CD14-positive monocyte (primary cell): Measurements from ENCODE around the gene FLOT1. TPM values are rescaled to one million over a fixed set of nuclear protein-coding genes. Genes with fewer than 3 reads are reported as not detected.

Experiments
- DNase-seq, 3 donors: peaks; one replicate each; pipeline ENCODE4 v3.0.0-alpha.2; 2011 to 2022
- H2AFZ ChIP-seq: 2 replicates; pipeline ENCODE4 v1.6.0; 2012; ENCODE audit warnings: mild to moderate bottlenecking, low read depth, low read length, inconsistent platforms; ENCODE audit not compliant: insufficient read depth, poor library complexity, severe bottlenecking
- H3K27ac ChIP-seq, 2 donors: 1 replicate in 1 of 2; 2 replicates in 1 of 2; pipeline ENCODE4 v1.5.1; 2012 to 2013; ENCODE audit warnings: low read length in 2 of 2, control low read depth in 1 of 2, inconsistent platforms in 1 of 2, low read depth in 1 of 2, mild to moderate bottlenecking in 1 of 2
- H3K27me3 ChIP-seq, 2 donors: one replicate each; pipeline versions ENCODE4 v1.6.0 to v1.6.1; 2011 to 2013; ENCODE audit warnings: low read length in 2 of 2; ENCODE audit not compliant: control insufficient read depth in 2 of 2, insufficient read depth in 2 of 2
- H3K36me3 ChIP-seq, 2 donors: replicated peaks in 1 of 2; 1 replicate in 1 of 2; 2 replicates in 1 of 2; pipeline versions ENCODE4 v1.5.1 to v1.6.1; 2012 to 2013; ENCODE audit warnings: low read length in 2 of 2, control low read depth in 1 of 2, inconsistent platforms in 1 of 2, mild to moderate bottlenecking in 1 of 2; ENCODE audit not compliant: insufficient read depth in 2 of 2, control insufficient read depth in 1 of 2
- H3K4me1 ChIP-seq, 2 donors: 1 replicate in 1 of 2; 2 replicates in 1 of 2; pipeline versions ENCODE4 v1.5.1 to v1.6.1; 2012 to 2013; ENCODE audit warnings: low read length in 2 of 2, control low read depth in 1 of 2, inconsistent platforms in 1 of 2, mild to moderate bottlenecking in 1 of 2, moderate library complexity in 1 of 2; ENCODE audit not compliant: insufficient read depth in 2 of 2, control insufficient read depth in 1 of 2
- H3K4me2 ChIP-seq: replicated peaks from 2 replicates; pipeline ENCODE3; 2012; ENCODE audit warnings: low read length, moderate library complexity, mild to moderate bottlenecking; ENCODE audit not compliant: poor library complexity, severe bottlenecking; ENCODE audit errors: extremely low read depth
- H3K4me3 ChIP-seq, 3 experiments: fragments of 200-600 bp in 1 of 3; sonication (generic) in 1 of 3; replicated peaks in 1 of 3; 1 replicate in 2 of 3; 2 replicates in 1 of 3; pipeline ENCODE4 v1.5.1; 2011 to 2013; ENCODE audit warnings: low read length in 3 of 3, mild to moderate bottlenecking in 3 of 3, control low read depth in 2 of 3, low read depth in 2 of 3, inconsistent platforms in 1 of 3, moderate library complexity in 1 of 3
- H3K79me2 ChIP-seq: 2 replicates; pipeline ENCODE4 v1.6.0; 2012; ENCODE audit warnings: mild to moderate bottlenecking, control low read depth, inconsistent platforms, low read length, moderate library complexity; ENCODE audit not compliant: insufficient read depth
- H3K9ac ChIP-seq: 2 replicates; pipeline ENCODE4 v1.6.0; 2017; ENCODE audit warnings: low read length, mild to moderate bottlenecking; ENCODE audit not compliant: insufficient read depth, poor library complexity, severe bottlenecking
- H3K9me3 ChIP-seq, 2 donors: replicated peaks in 1 of 2; 1 replicate in 1 of 2; 2 replicates in 1 of 2; pipeline versions ENCODE4 v1.5.1 to v1.6.1; 2012 to 2013; ENCODE audit warnings: low read length in 2 of 2, control low read depth in 1 of 2; ENCODE audit not compliant: control insufficient read depth in 1 of 2, insufficient read depth in 1 of 2
- H4K20me1 ChIP-seq: 2 replicates; pipeline ENCODE4 v1.6.0; 2012; ENCODE audit warnings: mild to moderate bottlenecking, low read length, control low read depth, moderate library complexity; ENCODE audit not compliant: insufficient read depth
- H3K27ac Mint-ChIP-seq, 7 donors: one replicate each; pipeline ENCODE4 v1.8.0; 2020; ENCODE audit warnings: mild to moderate bottlenecking in 7 of 7, mixed read lengths in 7 of 7, moderate library complexity in 6 of 7, inconsistent platforms in 2 of 7
- H3K27me3 Mint-ChIP-seq, 3 donors: one replicate each; pipeline ENCODE4 v1.8.0; 2021 to 2022; ENCODE audit warnings: low read depth in 3 of 3, mild to moderate bottlenecking in 3 of 3, mixed read lengths in 3 of 3, moderate library complexity in 3 of 3, inconsistent platforms in 1 of 3
- H3K36me3 Mint-ChIP-seq, 2 donors: one replicate each; pipeline ENCODE4 v1.8.0; 2020; ENCODE audit warnings: mixed read lengths in 2 of 2, inconsistent platforms in 1 of 2, mild to moderate bottlenecking in 1 of 2
- H3K4me1 Mint-ChIP-seq: one replicate; pipeline ENCODE4 v1.8.0; 2020; ENCODE audit warnings: mild to moderate bottlenecking, mixed read lengths
- H3K4me3 Mint-ChIP-seq, 2 donors: one replicate each; pipeline ENCODE4 v1.8.0; 2020; ENCODE audit warnings: mild to moderate bottlenecking in 2 of 2, mixed read lengths in 2 of 2, moderate library complexity in 1 of 2
- H3K9me3 Mint-ChIP-seq, 7 donors: one replicate each; pipeline ENCODE4 v1.8.0; 2020 to 2022; ENCODE audit warnings: mixed read lengths in 7 of 7, mild to moderate bottlenecking in 6 of 7, moderate library complexity in 6 of 7, inconsistent platforms in 2 of 7
- WGBS: methylation state at CpG from one replicate; pipeline ENCODE4 v1.1.5; 2013; ENCODE audit warnings: missing lambda C conversion rate; ENCODE audit not compliant: insufficient coverage; 5-methylcytosine and 5-hydroxymethylcytosine counted together
- intact Hi-C, 2 donors: fragments of 100-400 bp; cut with micrococcal nuclease; formaldehyde crosslinking; loops; one replicate each; pipeline versions ENCODE4 v1.15.0 to v1.15.1; 2023
- polyA plus RNA-seq, 3 donors: library from polyadenylated mRNA; depleted of rRNA in 1 of 3; unstranded in 2 of 3; stranded (reverse) in 1 of 3; fragments of 300-500 nt in 2 of 3; fragments of >200 nt in 1 of 3; fragmentation: Illumina TruSeq in 2 of 3; gene quantifications; 1 replicate in 2 of 3; 2 replicates in 1 of 3; pipeline ENCODE4 v1.2.3, GENCODE V29; 2012 to 2021
- TF ChIP-seq, protein P1 (sequence below): fragments of 200-600 bp; IDR thresholded peaks from one replicate; pipeline ENCODE4 v1.8.0; 2022; ENCODE audit warnings: antibody characterized with exemption, mild to moderate bottlenecking

Gene FLOT1
- polyA plus RNA-seq, 3 donors = 124 to 153 (median 132) TPM

DNA sequence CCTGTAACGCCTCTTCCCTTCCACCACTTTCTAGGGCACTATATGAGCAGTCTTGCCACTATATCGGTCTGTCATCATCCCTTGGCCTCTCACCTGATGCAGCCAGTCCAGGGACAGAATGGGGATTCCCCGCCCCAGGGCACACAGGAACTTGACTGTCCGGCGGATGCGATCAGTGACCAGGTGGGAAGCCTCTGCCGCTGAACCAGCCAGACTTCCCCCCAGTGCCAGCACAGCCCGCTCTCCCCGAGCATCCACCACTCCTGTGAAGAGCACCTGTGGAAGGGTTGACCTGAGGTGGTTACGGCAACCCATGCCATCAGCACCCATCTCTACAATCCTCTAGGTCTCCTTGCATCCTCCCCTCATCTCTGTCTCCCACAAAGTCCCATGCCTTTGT is 39.5 kb downstream of the FLOT1 start:
- H4K20me1 ChIP-seq = no peaks in the 10 kb centered on the region
- intact Hi-C loops = no loop called here
- 97% methylated on average over 6 of the region's 10 CpGs for WGBS
- no peak overlapping the region for H3K27ac ChIP-seq
- H3K79me2 ChIP-seq = no peaks in the 10 kb centered on the region
- Mint-ChIP-seq H3K4me3 (no peak overlapping the region), H3K9me3 (no peaks in the 10 kb centered on the region), H3K27me3 (peaks cover 0 to 5% (median 1%) of the 10 kb centered on the region in 3 donors), H3K4me1 (peaks cover 25% of the 10 kb centered on the region), H3K27ac (no peak overlapping the region), H3K36me3 (peaks cover 40 to 46% of the 10 kb centered on the region in 2 donors)
- DNase-seq = no peak
- no peak overlapping the region for H2AFZ ChIP-seq
- no peak overlapping the region for H3K9ac ChIP-seq
- TF ChIP-seq, protein P1, sequence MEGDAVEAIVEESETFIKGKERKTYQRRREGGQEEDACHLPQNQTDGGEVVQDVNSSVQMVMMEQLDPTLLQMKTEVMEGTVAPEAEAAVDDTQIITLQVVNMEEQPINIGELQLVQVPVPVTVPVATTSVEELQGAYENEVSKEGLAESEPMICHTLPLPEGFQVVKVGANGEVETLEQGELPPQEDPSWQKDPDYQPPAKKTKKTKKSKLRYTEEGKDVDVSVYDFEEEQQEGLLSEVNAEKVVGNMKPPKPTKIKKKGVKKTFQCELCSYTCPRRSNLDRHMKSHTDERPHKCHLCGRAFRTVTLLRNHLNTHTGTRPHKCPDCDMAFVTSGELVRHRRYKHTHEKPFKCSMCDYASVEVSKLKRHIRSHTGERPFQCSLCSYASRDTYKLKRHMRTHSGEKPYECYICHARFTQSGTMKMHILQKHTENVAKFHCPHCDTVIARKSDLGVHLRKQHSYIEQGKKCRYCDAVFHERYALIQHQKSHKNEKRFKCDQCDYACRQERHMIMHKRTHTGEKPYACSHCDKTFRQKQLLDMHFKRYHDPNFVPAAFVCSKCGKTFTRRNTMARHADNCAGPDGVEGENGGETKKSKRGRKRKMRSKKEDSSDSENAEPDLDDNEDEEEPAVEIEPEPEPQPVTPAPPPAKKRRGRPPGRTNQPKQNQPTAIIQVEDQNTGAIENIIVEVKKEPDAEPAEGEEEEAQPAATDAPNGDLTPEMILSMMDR = no peak
- H3K36me3 ChIP-seq = peaks cover 0 to 33% of the 10 kb centered on the region in 2 donors
- H3K9me3 ChIP-seq = no peaks in the 10 kb centered on the region
- H3K4me3 ChIP-seq = no peak overlapping the region
- peaks cover 22 to 23% of the 10 kb centered on the region in 2 donors for H3K4me1 ChIP-seq
- H3K27me3 ChIP-seq = no peaks in the 10 kb centered on the region
- H3K4me2 ChIP-seq = no peak overlapping the region

- Histone ChIP-seq H2AFZ (no peak overlapping the region), H3K36me3 (peaks cover 0 to 12% of the 10 kb centered on the region in 2 donors), H4K20me1 (no peaks in the 10 kb centered on the region), H3K4me1 (peaks cover 22 to 23% of the 10 kb centered on the region in 2 donors), H3K79me2 (no peaks in the 10 kb centered on the region), H3K9ac (no peak overlapping the region), H3K27me3 (no peaks in the 10 kb centered on the region), H3K4me3 (no peak overlapping the region), H3K4me2 (no peak overlapping the region), H3K27ac (peak overlapping the region in 1 of 2 donors; percentile 62), H3K9me3 (no peaks in the 10 kb centered on the region)
- Mint-ChIP-seq H3K9me3 (no peaks in the 10 kb centered on the region), H3K27me3 (peaks cover 0 to 6% (median 0%) of the 10 kb centered on the region in 3 donors), H3K4me1 (peaks cover 25% of the 10 kb centered on the region), H3K27ac (peak overlapping the region in 6 of 7 donors; percentile 34 to 86 (median 72)), H3K4me3 (peak overlapping the region in 1 of 2 donors; percentile 37), H3K36me3 (peaks cover 24 to 26% of the 10 kb centered on the region in 2 donors)
- TF ChIP-seq, protein P1 = no peak
- no CpG with 5 or more reads among the region's 4 CpGs for WGBS
- peak in 2 of 3 donors; percentile 56 to 80 for DNase-seq
- intact Hi-C loops = no loop called here
These were observed 42.1 kb downstream of the FLOT1 start for GRCh38 chr6:30700340-30700739.
